NCI-H446 (cell line): Measurements from ENCODE around the gene HAPLN2.
"Not testable (repeated sequence)": the region's sequence is repeated elsewhere in the genome, so short reads cannot be mapped to it uniquely, and the experiment has no call there.

Experiments
- DNase-seq, 2 experiments: peaks; one replicate each; lab custom pipeline; 2025; lab: John Stamatoyannopoulos, UW

HAPLN2 gene

DNA sequence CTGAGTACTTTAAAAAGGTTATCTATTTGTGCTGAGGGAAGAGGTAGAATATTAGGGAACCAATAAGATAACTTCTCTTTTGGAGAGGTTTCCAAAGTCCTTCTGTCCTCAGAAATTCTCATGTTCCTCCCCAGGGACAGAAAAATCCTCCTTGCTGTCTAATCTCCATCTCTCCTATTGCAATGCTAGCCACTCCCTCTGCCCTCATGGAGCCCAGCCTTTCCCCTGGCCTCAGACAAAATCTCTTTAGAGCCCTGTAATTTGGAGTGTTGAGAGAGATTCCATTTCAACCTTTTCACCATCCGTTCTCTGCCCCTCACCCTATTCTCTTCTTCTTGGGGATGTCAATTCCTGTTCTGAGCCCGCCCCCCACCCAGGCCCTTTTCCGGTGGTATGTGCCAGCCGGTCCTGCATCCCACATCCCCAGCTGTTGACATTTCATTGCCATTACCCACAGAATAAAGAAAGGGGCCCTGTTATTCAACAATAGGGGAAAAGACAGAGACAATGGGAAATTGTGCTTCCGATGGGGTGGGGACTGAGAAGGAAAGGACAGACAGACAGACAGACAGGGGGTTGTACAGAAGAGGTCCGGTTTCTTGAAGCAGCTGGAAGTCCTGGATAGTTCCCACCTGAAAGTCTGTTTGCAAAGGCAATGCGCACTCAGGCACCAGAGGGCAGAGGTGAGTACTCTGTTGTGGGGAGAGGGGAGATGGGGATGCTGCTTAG lies at the start of gene HAPLN2:
TSS of gene HAPLN2 (plus strand) at position 563 of the 729 bp plus-strand sequence. CDS start 4,076 bp downstream, outside the sequence.
- peak in 1 of 2 experiments; percentile 13 for DNase-seq

DNA sequence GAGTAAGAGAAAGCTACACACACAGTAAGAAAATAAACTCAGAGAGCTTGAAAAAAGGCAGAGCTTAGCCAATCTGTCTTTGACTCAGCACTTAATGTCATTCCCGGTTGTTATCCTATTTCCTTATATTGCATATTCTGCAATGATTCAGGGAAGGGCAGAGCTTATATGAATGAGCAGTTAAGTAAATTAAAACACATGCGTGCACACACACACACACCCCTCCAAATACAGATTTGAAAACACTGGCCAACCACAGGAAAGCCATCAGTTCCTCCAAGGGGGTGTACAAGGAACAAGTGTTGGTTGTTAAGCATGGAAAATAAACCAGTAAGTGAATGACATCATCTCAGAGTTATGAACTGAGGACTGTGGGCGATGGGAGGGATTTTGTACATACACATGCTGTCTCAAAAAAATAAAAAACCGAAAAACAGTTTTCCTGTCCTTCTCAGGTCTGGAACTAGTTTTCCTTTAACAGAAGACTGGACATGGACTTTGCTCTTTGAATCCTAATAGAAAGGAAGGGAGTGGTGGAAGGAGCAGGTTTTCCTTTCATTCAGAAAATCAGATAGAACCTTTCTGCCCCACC lies 47.9 kb upstream of the HAPLN2 start:
- peak in 1 of 2 experiments; percentile 14 for DNase-seq

DNA sequence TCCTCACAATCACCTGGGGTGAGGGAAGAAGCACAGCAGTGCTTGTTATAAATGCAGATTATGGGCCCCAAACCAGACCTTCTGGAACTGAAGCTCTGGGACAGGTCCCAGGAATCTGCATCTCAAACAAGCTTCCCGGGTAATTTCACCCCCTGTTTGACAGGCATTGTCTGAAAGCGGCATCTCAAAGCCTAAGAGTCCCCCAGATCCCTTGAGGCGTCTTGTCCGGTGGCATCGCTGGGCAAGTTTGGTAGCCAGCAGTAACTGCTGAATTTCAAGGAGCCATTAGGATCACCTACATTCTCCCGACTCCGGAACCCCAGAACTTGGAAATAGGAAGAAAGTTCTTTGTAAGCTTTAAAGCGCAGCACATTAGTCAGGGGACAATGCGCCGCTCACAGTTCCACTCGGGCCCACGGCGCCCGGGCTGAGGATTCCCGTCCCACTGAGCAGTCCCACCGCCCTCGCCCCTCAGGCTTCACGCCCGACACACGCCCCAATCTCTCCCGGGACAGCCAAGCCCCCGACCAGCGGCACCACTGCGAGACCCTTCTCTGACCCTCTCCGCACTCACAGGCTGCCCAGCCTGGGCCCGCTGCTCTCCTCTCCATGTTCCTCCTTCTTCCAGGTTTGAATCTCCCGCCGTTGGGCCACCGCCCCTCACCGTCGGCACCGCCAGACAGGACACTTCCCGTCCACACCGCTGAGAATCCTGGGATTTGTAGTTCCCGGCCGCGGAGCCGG lies 47.1 kb upstream of the HAPLN2 start, which contains the start of gene IQGAP3:
TSS of gene IQGAP3 (minus strand) at position 647 of the 744 bp plus-strand sequence. CDS start at position 611, 36 bp downstream.
- DNase-seq: peak; percentile 55 to 92

DNA sequence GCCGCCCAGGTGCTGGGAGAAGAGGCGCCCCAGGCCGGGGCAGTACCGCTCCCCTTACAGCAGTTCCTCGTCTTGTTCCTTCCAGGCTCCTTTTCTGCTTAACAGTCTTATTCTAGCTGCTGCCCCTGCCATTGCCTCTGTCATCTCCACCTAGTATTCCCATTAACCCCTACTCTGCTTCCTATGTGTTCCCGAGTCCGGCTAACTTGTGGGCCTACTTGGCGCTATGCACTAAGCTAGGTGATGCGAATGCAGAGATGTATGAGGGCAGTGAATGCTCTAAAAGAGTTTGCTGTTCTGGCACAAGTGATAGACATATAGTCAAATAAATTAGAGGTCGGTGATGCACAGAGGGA lies 46.6 kb upstream of the HAPLN2 start:
- DNase-seq: no peak

DNA sequence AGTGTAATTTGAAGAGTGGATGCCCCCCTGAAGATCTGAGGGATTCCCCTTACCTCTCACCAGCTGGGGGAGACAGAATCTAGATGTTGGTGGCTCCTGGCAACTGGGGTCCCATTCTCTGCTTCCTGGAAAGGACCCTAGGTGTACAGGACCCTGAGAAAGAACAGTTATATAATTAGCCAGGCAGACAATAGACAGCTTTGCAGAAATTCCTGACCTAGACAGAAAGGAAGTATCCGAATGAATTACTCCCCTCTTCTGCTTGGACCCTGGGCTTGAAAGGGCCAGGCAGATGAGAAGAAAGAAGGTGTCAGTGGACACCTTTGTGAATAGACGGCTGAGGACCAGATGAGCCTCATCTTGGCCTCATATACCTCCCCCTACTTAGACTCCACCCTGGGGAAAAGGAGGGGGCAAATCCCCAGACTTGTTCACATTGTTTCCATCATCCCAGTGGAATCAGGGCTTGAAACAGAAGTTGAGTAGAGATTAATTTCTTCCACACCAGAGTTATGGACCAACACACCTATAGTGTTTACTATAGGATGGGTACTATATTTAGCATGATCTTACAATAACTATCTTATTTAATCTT lies 45.1 kb upstream of the HAPLN2 start:
- DNase-seq: no peak

DNA sequence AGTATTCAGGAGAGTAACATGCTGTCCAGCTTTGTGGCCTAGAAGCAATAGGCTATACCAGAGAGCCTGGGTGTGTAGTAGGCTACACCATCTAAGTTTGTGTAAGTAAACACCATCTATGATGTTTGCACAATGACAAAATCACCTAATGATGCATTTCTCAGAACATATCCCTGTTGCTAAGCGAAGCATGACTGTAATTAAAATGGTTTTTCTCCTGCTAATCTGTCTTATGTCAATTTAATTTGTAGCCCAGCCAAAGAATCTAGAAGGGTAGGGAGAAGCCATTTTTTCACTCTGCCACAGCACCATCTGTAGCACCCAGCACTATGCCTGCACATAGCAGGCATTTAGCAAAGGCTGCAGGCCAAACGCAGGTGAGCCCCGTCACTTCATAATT lies 41.7 kb upstream of the HAPLN2 start:
- no peak for DNase-seq

DNA sequence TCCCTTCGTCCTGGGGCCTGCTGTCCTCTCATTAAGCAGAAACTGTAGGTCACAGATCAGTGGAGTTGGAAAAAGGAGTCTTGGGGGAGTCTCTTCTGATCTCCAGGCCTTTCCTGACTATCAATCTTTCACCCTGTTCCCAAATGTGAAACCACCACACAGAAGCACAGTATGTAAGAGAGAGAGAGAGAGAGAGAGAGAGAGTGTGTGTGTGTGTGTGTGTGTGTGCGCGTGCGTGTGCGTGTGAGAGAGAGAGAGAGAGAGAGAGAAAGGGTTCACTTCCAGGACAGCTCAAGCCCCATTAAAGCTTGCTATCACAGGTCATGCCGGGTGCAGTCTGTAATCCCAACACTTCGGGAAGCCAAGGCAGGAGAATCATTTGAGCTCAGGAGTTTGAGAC lies 41.2 kb upstream of the HAPLN2 start:
- no peak for DNase-seq

DNA sequence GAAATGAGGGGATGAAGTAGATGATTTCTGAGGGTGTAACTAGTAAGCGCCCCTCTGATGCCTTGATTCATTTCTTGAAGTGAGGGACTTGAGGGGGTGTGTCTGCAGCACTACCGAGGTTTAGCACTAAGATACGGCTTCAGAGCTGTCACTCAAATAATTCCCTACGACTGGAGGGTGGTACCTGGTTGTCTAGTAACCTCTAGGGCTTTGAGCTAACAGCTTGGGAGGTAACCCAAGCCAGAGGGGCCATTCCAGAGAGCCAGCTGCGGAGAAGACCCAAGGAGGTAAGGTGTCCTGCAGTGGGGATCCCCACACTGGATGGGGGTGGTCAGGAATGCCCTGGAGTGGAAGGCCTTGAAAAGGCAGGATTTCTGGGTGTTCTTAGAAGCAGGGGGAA lies 39.7 kb upstream of the HAPLN2 start, which contains the start of gene TTC24:
TSS of gene TTC24 (plus strand) at position 252 of the 400 bp plus-strand sequence. CDS start 1,642 bp downstream, outside the sequence.
- no peak for DNase-seq

DNA sequence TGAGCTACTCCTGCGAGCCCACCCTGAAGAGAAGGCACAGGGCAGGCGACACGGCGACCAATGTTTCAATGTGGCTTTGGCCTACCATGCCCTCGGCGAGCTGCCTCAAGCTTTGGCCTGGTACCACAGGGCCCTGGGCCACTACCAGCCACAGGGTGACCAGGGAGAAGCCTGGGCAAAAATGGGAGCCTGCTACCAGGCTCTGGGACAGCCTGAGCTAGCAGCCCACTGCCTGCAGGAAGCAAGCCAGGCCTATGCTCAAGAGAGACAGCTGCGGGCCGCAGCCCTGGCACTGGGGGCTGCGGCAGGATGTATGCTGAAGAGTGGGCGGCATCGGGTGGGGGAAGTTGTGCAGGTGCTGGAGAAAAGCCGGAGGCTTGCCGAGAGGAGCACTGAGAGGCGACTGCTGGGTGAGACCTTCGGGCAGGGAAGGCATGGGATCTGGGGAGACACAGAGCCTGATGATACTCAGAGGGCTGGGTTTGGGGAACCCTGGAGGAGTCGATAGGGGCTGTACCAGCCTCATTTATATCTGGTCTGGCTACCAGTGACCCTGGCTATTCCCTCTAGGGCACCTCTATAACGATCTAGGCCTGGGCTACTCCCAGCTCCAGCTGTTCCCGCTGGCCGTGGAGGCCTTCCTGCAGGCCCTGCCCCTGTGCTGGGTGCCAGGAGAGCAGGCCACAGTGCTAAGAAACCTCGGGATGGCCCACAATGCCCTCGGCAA lies 37.4 kb upstream of the HAPLN2 start:
- no peak for DNase-seq

DNA sequence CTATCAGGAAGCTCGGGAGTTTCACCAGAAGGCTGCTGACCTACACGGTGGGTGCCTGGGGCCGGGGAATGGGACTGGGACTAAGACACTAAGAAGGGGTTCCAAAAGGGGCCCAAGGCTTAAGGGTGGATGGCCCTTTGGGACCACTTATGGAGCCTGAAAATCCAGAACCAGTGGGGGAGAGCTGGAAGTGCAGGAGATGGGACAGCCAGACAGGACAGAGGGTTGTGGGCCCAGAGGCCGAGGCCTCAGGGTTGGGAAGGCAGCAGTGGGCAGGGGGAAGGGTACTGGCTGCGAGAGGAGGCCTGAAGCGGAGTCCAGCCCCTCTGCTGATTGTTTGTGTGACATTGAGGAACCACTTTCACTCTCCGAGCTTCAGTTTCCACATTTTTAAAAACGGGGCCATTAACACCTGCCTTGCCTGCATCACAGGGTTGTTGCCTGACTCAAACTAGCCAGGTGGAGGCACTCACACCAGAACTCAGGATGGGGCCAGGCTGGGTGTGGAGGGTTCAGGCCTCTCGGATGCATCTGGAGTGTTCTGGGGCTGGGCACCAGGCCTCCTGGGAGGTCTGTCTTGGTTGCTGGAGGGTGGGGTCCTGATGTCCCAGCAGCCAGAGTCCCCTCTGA lies 36.7 kb upstream of the HAPLN2 start:
- no peak for DNase-seq

DNA sequence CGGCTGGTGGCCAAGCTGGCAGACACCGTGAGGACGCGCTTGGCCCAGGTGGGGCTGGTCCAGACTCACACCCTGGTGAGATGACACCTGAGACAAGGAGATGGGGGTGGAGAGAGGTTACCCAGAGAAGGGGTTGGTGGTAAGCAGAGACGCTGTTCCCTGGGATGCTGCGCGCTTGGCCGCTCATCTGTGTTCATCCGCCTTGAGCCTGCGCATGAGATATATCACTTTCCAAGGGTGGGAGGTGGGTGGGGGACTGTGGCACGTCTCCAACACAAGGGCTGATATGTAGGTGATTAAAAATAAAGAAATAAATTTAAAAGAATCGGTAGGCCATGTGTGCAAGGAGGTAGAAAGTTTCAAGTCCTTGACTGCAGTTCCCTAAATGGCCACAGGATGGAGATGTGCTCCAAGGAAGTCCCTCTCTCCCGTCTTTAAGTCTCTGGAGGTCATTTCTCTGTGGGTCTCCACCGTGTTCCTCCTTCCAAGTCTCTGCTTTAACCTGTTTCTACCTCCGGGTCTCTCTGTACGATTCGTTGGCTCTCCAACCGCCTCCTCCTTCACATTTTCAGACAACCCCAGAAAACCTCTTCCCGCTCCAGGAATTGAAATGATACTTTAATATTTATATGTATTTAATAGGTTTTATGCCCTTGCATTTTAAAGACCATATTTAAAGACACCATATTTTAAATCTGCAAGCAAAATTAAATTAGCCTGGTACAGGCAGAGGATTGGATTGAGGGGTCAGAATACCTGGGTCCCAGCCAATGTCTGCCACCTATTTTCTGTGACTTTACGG lies 35.2 kb upstream of the HAPLN2 start:
- peak; percentile 74 to 87 for DNase-seq

DNA sequence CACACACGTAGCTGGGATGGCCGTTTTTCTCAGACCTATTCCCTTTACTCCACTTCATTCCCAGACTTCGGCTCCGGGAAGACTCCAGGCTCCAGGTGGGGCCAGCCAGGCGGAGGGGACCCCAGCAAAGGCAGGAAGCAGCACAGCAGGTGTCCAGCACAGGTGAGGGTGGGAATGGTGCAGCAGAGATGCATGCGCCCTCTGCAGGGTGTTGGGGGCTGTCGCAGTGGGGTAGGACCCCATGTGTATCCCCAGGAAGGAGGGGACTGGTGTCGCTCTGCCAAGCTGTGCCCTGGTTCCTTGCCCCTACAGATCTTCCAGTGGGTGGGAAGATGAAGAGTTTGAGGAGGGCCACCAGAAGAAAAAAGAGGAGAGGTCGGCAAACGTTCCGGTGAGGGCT lies 34.4 kb upstream of the HAPLN2 start:
- no peak for DNase-seq

DNA sequence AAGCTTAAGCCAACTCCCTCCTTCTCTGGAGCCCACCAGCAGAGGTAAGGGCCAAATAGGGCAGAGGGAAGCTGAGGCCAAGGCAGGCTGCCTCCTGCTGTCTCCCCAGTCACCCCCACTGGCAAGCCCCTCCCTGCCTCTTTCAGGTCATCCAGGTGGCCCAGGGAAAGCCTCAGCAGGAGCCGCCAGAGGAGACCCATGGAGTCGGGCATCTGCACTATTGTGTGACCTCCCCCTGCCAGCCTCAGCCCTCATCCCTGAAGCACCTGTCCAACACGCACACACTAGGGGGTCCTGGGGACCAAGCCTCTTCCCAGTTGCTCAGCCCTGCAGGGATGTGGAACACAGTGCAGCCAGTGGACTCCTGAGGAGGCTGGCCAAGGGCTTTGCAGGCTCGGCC lies 32.9 kb upstream of the HAPLN2 start:
- no peak for DNase-seq

DNA sequence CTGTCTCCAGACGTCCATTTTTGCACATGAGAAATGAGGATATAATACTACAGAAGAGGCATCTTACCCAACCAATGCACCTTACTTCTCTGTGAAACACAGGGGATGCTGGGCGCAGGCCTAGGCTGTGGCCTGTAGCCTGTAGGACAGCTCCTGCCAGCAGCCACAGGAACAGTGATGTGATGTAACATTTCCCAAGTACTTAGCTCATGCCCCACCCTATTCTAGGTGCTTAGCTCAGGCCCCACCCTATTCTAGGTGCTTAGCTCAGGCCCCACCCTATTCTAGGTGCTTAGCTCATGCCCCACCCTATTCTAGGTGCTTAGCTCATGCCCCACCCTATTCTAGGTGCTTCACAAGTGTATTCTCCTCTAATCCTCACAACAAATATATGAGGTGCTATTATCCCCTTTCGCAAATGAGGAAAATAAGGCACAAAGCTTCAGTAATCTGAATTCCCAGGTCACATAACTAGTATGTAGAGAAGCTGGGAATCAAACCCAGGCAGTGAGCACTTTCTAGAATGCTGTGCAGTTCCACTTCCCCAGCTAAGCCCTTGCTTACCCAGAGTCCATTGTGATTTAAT lies 32.2 kb upstream of the HAPLN2 start:
- DNase-seq: no peak

DNA sequence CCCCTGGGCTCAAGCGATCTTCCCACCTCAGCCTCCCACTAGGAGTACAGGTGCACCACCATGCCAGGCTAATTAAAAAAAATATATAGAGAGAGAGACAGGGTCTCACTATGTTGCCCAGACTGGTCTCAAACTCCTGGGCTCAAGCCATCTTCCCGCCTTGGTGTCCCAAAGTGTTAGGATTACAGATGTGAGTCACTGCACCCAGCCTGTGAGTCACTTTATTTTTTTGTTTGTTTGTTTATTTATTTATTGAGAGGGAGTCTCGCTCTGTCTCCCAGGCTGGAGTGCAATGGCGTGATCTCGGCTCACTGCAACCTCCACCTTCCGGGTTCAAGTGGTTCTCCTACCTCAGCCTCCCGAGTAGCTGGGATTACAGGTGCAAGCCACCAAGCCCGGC lies 31.3 kb upstream of the HAPLN2 start:
- DNase-seq: not testable (repeated sequence)

DNA sequence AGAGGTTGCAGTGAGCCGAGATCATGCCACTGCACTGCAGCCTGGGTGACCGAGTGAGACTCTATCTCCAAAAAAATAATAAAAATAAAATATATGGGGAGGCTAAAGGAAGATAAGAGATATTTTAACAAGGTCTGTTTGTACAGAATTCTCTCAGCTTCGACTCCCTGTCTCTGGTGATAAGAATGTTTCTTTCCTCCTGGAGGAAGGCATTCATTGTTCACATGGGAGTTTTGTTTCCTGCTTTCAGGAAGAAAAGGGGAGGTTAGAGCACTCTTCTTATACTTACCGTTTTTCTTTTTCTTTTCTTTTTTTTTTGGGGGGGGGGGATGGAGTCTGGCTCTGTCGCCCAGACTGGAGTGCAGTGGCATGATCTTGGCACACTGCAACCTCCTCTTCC lies 29.7 kb upstream of the HAPLN2 start:
- DNase-seq: no peak

DNA sequence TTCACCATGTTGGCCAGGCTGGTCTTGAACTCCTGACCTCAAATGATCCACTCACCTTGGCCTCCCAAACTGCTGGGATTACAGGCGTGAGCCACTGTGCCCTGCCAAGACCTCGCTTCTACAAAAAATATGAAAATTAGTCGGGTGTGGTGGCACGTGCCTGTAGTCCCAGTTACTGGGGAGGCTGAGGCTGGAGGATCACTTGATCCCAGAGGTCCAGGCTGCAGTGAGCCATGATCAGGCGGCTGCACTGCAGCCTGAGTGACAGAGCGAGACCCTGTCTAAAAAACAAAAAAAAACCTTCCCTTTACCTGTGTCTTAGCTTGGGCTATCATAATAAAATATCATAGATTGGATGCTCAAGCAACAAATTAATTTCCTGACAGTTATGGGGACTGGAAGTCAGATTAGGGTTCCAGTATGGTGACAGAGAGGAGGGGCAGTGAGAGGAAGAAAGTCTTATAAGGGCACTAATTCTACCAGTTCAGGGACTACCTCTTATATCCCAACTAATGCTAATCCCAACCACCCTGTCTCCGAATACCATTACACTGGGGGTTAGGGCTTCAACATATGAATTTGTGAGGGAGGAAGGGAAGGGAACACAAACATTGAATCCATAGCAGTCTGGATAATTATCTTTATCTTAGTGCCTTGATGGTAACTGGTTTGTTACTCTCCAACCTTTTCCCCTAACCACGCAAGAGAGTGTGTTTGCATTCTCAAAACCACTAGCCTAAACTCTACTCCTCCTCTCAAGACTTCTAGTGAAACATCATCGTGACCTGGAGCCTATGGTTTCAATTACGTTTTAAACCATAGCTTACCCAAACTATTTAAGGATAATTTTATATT lies 28.7 kb upstream of the HAPLN2 start:
- DNase-seq: no peak

DNA sequence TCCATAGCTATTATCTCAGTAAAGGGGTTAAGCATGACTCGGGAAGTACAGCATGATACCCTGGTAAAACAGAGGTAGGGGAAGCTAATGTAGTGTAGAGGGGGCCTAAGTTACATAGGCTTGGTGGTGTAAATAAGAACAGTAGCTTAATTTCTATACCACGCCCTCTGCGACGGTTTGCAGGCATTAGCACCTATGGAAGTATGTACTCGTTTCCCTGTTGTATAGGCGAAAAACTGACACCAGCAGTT lies 28.1 kb upstream of the HAPLN2 start:
- no peak for DNase-seq

DNA sequence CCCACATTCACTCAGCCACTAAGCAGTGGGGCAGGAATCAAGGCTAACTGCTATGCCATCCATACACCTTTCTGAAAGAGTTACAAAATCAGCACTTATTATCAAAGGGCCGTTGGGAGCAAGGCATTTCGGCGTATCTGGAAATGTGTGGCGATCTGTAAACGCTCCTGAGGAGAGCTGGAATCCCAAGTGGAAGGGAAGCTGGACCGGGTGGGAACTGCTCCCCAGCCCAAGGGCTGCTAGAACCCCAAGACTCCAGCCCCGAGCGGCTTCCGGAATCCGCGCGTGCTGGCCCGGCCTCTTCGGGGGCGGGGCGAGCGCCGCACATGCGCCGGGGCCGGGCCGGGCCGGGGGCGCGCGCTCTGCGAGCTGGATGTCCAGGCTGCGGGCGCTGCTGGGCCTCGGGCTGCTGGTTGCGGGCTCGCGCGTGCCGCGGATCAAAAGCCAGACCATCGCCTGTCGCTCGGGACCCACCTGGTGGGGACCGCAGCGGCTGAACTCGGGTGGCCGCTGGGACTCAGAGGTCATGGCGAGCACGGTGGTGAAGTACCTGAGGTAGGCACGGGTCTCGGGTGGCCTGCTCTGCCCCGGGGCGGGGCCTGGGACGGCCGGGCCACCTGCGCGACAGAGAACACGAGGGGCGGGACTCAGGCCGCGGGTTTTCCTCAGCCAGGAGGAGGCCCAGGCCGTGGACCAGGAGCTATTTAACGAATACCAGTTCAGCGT lies 27.6 kb upstream of the HAPLN2 start, which contains the start of gene NAXE:
TSS of gene NAXE (plus strand) at position 345 of the 726 bp plus-strand sequence. CDS start at position 374, 29 bp downstream.
- peak in 1 of 2 experiments; percentile 73 for DNase-seq
